GM21825 (cell line): ENCODE measurements around the gene TNS3.

ENCODE experiments used
- ATAC-seq: cut with Tn5 transposase; IDR thresholded peaks from one replicate; pipeline ENCODE4 v1.9.1; 2021; ENCODE audit warnings: mild to moderate bottlenecking, moderate library complexity; ENCODE audit not compliant: unreplicated experiment

TNS3 gene

GRCh38 chr7:47414342-47415317, 167.3 kb downstream of the TNS3 start:
- no peak for ATAC-seq

GRCh38 chr7:47413526-47414341, 168.2 kb downstream of the TNS3 start:
- no peak for ATAC-seq

- ATAC-seq, result no peak
These were observed 170.0 kb downstream of the TNS3 start for GRCh38 chr7:47411901-47412300.

GRCh38 chr7:47411281-47411869, 170.5 kb downstream of the TNS3 start:
- no peak for ATAC-seq

- no peak for ATAC-seq
These were observed 173.2 kb downstream of the TNS3 start for GRCh38 chr7:47408675-47409074.

GRCh38 chr7:47407821-47408674, 173.9 kb downstream of the TNS3 start:
- no peak for ATAC-seq

GRCh38 chr7:47407136-47407535, 174.8 kb downstream of the TNS3 start:
- ATAC-seq, result no peak

GRCh38 chr7:47406801-47407129, 175.1 kb downstream of the TNS3 start:
- ATAC-seq, result no peak

GRCh38 chr7:47405921-47406800, 175.8 kb downstream of the TNS3 start:
- ATAC-seq, result no peak

- no peak for ATAC-seq
These were observed 176.5 kb downstream of the TNS3 start for GRCh38 chr7:47405286-47405904.

- ATAC-seq, result no peak
These were observed 177.9 kb downstream of the TNS3 start for GRCh38 chr7:47404010-47404409.

- ATAC-seq, result no peak
These were observed 178.7 kb downstream of the TNS3 start for GRCh38 chr7:47402941-47403866.

- ATAC-seq, result no peak
These were observed 180.0 kb downstream of the TNS3 start for GRCh38 chr7:47401611-47402570.

GRCh38 chr7:47400741-47401206, 181.1 kb downstream of the TNS3 start:
- no peak for ATAC-seq

- ATAC-seq, result no peak
These were observed 181.9 kb downstream of the TNS3 start for GRCh38 chr7:47400001-47400400.

- no peak for ATAC-seq
These were observed 187.1 kb downstream of the TNS3 start for GRCh38 chr7:47394751-47395252.

- no peak for ATAC-seq
These were observed 187.7 kb downstream of the TNS3 start for GRCh38 chr7:47394216-47394615.
